A673 (cell line): ENCODE data around the gene HMG20A. TPM values are rescaled to one million over a fixed set of nuclear protein-coding genes. Genes with fewer than 3 reads are reported as not detected.

Experiments used
- BruUV-seq: library from RNA; stranded (reverse); fragments of 400-500 nt; replicated peaks from 2 replicates; lab custom pipeline; 2021; lab: Mats Ljungman, UMichigan
- CTCF ChIA-PET: fragments of 300-600 bp; sonication (Branson Sonifier 250); formaldehyde crosslinking; loops from one replicate; lab custom pipeline; 2022; ENCODE audit warnings: antibody characterized with exemption; lab: Charles Lee
- POLR2A ChIA-PET: fragments of 300-600 bp; sonication (Branson Sonifier 250); formaldehyde crosslinking; loops from one replicate; lab custom pipeline; 2022; ENCODE audit warnings: antibody characterized with exemption; ENCODE audit not compliant: low non-redundant PET; lab: Charles Lee
- DNase-seq: peaks from one replicate; pipeline ENCODE4 v3.0.0-alpha.2; 2015; ENCODE audit warnings: low spot score
- H3K27ac ChIP-seq: fragments of 200-600 bp; sonication (generic); 2 replicates; pipeline ENCODE4 v1.5.1; 2016; ENCODE audit warnings: mixed run types, low read depth, mild to moderate bottlenecking, mixed read lengths, antibody characterized with exemption, low read length; ENCODE audit not compliant: poor library complexity, severe bottlenecking
- H3K27me3 ChIP-seq: fragments of 200-600 bp; sonication (generic); replicated peaks from 2 replicates; pipeline ENCODE4 v1.6.1; 2017; ENCODE audit warnings: mixed run types, low read depth, mild to moderate bottlenecking, mixed read lengths, antibody characterized with exemption, low read length; ENCODE audit not compliant: insufficient read depth, poor library complexity
- H3K36me3 ChIP-seq: fragments of 200-600 bp; sonication (generic); 2 replicates; pipeline ENCODE4 v1.6.1; 2016; ENCODE audit warnings: mixed run types, mild to moderate bottlenecking, mixed read lengths, antibody characterized with exemption, low read length; ENCODE audit not compliant: insufficient read depth, poor library complexity, severe bottlenecking
- H3K4me1 ChIP-seq: fragments of 200-600 bp; sonication (generic); 2 replicates; pipeline ENCODE4 v1.6.1; 2017; ENCODE audit warnings: mixed run types, mild to moderate bottlenecking, mixed read lengths, antibody characterized with exemption, low read length; ENCODE audit not compliant: insufficient read depth, poor library complexity, severe bottlenecking
- H3K4me3 ChIP-seq: fragments of 200-600 bp; sonication (generic); 2 replicates; pipeline ENCODE4 v1.5.1; 2016; ENCODE audit warnings: low read depth, mixed run types, mild to moderate bottlenecking, mixed read lengths, low read length; ENCODE audit not compliant: poor library complexity, severe bottlenecking
- H3K9me3 ChIP-seq: fragments of 200-600 bp; sonication (generic); 2 replicates; pipeline ENCODE4 v1.6.1; 2016; ENCODE audit warnings: mixed run types, low read depth, mild to moderate bottlenecking, mixed read lengths, antibody characterized with exemption, low read length; ENCODE audit not compliant: poor library complexity, severe bottlenecking
- CTCF ChIP-seq: fragments of 300-800, 200-600 bp; sonication (generic); conservative IDR thresholded peaks from 2 replicates; pipeline ENCODE4 v1.5.1; 2017; ENCODE audit warnings: low read depth, mild to moderate bottlenecking, antibody characterized with exemption, low read length, moderate library complexity, mixed read lengths
- EZH2 ChIP-seq: fragments of 200-600 bp; sonication (generic); IDR thresholded peaks from 2 replicates; pipeline ENCODE4 v1.6.1; 2017; ENCODE audit warnings: borderline replicate concordance, low read depth, mild to moderate bottlenecking, mixed read lengths, antibody characterized with exemption, low read length; ENCODE audit not compliant: poor library complexity, severe bottlenecking
- intact Hi-C: fragments of 100-400 bp; cut with micrococcal nuclease; formaldehyde crosslinking; loops from one replicate; pipeline ENCODE4 v1.10.0; 2022; ENCODE audit not compliant: unreplicated experiment
- total RNA-seq: library from RNA; stranded (reverse); gene quantifications from 2 replicates; pipeline ENCODE4 v1.2.3, GENCODE V29; 2021

HMG20A gene
- total RNA-seq, 1 experiment from 2014 or later, result 43.2 TPM

DNA sequence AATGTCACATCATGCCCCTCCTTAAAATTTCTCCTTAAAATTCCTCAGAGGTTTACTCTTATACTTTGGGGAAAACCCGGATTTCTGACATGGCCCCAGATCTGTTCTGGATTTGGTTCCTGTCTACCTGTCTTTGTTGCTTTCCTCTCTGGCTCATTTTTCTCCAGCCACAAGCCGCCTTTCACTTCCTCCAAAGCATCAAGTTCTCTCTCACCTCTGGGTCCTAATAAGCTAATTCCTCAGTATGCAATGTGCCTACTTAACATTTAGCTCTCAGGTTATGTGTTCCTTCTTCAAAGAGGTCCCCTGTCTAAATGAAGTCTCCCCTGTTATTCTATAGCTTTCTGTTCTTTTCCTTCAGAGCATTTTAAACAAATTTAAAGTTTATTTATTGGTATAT, 16.1 kb downstream of the HMG20A start:
- no peak for TF ChIP-seq CTCF
- no peak for TF ChIP-seq EZH2
- Histone ChIP-seq H3K27ac (no peak overlapping the region), H3K36me3 (no peaks in the 10 kb centered on the region), H3K27me3 (no peaks in the 10 kb centered on the region), H3K9me3 (no peaks in the 10 kb centered on the region), H3K4me1 (no peaks in the 10 kb centered on the region), H3K4me3 (no peak overlapping the region)
- intact Hi-C loops, result no loop called here
- DNase-seq, result no peak
- ChIA-PET CTCF (no interaction called here), POLR2A (no interaction called here)
- no TSS peak for BruUV-seq

- H3K36me3 ChIP-seq, result no peaks in the 10 kb centered on the region
- ChIA-PET POLR2A (no interaction called here), CTCF (interaction anchor here (0.6 kb wide), 1 partner anchor 986 kb away, joined by 3 read pairs; no protein-coding TSS in a partner anchor)
- TF ChIP-seq EZH2 (no peak), CTCF (no peak)
- BruUV-seq, result no TSS peak
- H3K4me1 ChIP-seq, result no peaks in the 10 kb centered on the region
- no peak overlapping the region for H3K4me3 ChIP-seq
- no peak for DNase-seq
- no peaks in the 10 kb centered on the region for H3K9me3 ChIP-seq
- H3K27ac ChIP-seq, result no peak overlapping the region
- intact Hi-C loops, result no loop called here
- no peaks in the 10 kb centered on the region for H3K27me3 ChIP-seq
These were observed 16.6 kb downstream of the HMG20A start for GRCh38 chr15:77437264-77437663.

DNA sequence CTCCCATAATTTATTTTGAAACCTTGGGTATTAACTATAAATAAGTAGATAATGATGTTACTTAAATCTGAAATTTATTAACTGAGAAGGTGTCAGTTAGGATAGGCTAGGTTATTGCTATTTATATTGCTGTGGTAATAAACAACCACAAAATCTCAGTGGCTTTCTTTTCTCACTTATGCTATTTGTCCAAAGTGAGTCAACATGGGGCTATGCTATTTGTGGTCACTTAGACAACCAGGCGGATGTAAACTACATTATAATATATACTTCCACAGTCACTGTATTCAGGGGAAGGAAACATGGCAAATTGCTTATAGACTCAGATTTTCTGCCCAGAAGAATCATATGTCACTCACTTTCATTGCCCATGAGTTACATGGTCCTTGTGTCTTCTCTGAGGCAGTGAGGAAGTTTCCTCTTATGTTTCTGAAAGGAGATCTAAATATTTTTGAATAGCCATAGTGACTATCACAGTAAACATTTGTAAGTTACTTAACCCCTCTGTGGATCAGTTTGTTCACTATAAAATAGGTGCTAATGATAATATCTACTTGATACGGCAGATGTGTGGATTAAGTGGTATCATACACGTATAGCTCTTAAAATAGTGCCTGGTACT, 19.8 kb downstream of the HMG20A start:
- BruUV-seq, result no TSS peak
- intact Hi-C loops, result no loop called here
- no peak for DNase-seq
- Histone ChIP-seq H3K4me3 (no peak overlapping the region), H3K4me1 (no peaks in the 10 kb centered on the region), H3K27me3 (no peaks in the 10 kb centered on the region), H3K36me3 (no peaks in the 10 kb centered on the region), H3K9me3 (no peaks in the 10 kb centered on the region), H3K27ac (no peak overlapping the region)
- CTCF ChIA-PET, result no interaction called here
- TF ChIP-seq CTCF, result no peak
- TF ChIP-seq EZH2, result no peak
- POLR2A ChIA-PET, result no interaction called here
